Transverse colon (tissue), 4 donors: ENCODE data around the gene PRKAR1B.

Experiments used
- EP300 ChIP-seq: sonication (generic); formaldehyde crosslinking; IDR thresholded peaks from one replicate; pipeline ENCODE4 v1.6.1; 2017; ENCODE audit warnings: antibody characterized with exemption, low read depth
- POLR2A ChIP-seq: fragments of 450-650 bp; IDR thresholded peaks from one replicate; pipeline ENCODE4 v1.6.1; 2016; ENCODE audit warnings: antibody characterized with exemption, mild to moderate bottlenecking, moderate library complexity
- POLR2AphosphoS5 ChIP-seq, 3 donors: sonication (generic); formaldehyde crosslinking; IDR thresholded peaks; one replicate each; pipeline ENCODE4 v1.6.1; 2016; ENCODE audit warnings: antibody characterized with exemption in 3 of 3
- TF ChIP-seq, protein P1 (sequence below), 5 experiments: fragments of 200-600 bp in 3 of 5; fragments of 450-650 bp in 2 of 5; sonication (generic) in 3 of 5; IDR thresholded peaks; 1 replicate in 2 of 5; 2 replicates in 3 of 5; pipeline ENCODE4 v1.5.1; 2016 to 2017; ENCODE audit warnings: antibody characterized with exemption in 5 of 5, inconsistent platforms in 3 of 5, mild to moderate bottlenecking in 2 of 5, moderate library complexity in 1 of 5

DNA sequence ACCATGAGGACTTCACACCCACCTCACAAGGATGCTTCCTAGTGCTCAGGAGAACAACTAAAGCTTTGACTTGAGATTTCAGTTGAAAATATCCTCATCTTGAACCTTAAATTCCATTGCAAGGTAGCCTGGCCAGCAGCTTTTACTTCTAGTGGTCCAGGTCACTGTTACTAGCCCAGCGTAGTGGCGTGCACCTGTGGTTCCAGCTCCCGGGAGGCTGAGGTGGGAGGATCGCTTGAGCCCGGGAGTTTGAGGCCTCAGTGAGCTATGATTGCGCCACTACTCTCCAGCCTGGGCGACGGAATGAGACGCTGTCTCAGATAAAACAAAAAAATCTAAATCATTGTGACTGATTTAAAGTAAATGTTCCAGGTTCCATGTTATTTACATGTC lies 28.3 kb upstream of the PRKAR1B start:
- TF ChIP-seq, protein P1, sequence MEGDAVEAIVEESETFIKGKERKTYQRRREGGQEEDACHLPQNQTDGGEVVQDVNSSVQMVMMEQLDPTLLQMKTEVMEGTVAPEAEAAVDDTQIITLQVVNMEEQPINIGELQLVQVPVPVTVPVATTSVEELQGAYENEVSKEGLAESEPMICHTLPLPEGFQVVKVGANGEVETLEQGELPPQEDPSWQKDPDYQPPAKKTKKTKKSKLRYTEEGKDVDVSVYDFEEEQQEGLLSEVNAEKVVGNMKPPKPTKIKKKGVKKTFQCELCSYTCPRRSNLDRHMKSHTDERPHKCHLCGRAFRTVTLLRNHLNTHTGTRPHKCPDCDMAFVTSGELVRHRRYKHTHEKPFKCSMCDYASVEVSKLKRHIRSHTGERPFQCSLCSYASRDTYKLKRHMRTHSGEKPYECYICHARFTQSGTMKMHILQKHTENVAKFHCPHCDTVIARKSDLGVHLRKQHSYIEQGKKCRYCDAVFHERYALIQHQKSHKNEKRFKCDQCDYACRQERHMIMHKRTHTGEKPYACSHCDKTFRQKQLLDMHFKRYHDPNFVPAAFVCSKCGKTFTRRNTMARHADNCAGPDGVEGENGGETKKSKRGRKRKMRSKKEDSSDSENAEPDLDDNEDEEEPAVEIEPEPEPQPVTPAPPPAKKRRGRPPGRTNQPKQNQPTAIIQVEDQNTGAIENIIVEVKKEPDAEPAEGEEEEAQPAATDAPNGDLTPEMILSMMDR (IDR thresholded peaks at IDR 0.05): no peak
- no peak for TF ChIP-seq EP300
- TF ChIP-seq POLR2A: no peak
- no peak for TF ChIP-seq POLR2AphosphoS5 (IDR thresholded peaks at IDR 0.05)
